ENCODE measurements around the gene ABLIM2.

ABLIM2 gene

DNA sequence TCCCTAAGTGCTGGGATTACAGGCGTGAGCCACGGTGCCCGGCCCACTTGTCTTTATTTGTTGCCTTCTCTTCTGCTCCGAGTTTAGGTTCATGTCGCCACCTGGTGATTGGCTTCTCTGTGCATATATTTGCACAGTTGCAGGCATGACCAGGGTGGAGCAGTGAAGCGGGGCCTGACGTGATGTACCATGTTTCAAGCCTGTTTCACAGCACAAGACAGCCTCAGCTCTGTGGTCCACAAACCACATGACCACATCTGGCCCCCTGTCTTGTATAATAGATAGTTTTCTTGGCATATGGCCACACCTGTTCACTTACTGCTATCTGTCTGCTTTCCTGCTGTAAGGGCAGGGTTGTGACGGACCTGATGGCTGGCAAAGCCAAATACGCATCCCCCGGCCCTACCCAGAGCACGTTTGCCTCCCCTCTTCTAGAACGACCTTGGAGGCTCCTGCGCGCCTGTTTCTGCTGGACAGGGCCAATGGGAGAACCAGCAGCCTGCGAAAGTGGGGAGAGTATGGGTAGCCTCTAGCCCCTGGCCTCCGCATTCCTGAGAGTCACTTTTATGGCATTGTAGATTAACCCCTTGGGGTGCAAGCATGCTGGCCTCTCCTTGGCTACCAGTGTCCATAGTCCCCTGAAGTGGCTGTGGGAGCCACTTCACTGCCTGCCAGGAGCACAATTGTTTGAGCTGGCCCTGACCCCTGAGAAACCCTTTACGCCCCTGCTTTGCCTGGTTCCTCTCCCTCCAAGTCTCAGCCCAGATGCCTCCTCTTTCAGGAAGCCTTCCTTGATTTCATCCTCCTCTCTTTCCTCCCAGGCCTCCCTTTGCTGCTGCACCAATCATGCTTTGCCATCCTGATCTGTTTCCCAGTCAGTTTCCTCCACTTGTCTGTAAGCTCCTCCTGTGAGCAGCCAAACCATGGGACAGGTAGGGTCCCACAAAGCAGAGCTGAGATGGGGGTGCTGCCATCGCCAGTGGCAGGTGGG is 34.4 kb upstream of the ABLIM2 start:
- Histone ChIP-seq H3K9me3 (ENCODE audit: control insufficient read depth, low read length) (no peaks in the 10 kb centered on the region), H3K27ac (ENCODE audit: insufficient read depth, low read depth, low read length, poor library complexity, severe bottlenecking) (peak overlapping the region; percentile 26), H3K4me3 (ENCODE audit: insufficient read depth, low read depth, low read length) (no peak overlapping the region), H3K4me1 (ENCODE audit: control insufficient read depth, insufficient read depth, low read length) (peaks cover 6% of the 10 kb centered on the region), H3K27me3 (ENCODE audit: control insufficient read depth, insufficient read depth, low read length, poor library complexity, severe bottlenecking) (no peaks in the 10 kb centered on the region), H3K36me3 (ENCODE audit: control insufficient read depth, insufficient read depth, low read length) (no peaks in the 10 kb centered on the region)
- WGBS, 2 experiments = 86% methylated on average over 18 of the region's 18 CpGs

DNA sequence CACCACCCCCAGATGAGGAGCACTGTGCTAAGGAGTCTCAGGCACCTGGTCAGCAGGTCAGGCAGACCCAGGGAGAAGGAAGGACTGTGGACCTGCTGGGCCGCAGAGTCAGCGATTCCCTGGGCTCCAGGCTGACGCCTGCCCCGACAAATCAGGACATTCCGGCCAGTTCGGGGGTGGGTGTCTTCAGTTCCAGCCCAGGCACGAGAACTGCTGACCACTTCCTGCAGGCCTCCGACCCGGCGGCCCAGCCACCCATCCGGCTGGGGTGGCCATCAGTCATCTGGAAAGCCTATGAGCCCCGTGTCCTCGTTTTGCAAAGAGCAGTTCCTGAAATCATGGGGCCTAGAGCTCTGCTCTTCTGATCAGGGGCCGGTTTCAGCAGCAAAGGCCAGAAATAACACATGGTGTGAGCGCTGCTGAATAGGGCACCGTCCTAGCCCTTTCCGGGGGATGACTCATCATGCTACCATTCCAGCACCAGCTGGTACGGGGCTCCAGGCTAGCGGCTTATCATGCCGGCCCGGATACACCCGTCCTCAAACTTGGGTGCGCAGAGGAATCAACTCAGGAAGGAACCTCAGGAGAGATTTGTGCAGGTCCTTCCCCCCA is 32.6 kb upstream of the ABLIM2 start:
- Histone ChIP-seq H3K27ac (ENCODE audit: insufficient read depth, low read depth, low read length, poor library complexity, severe bottlenecking) (no peak overlapping the region), H3K27me3 (ENCODE audit: control insufficient read depth, insufficient read depth, low read length, poor library complexity, severe bottlenecking) (no peaks in the 10 kb centered on the region), H3K4me3 (ENCODE audit: insufficient read depth, low read depth, low read length) (no peak overlapping the region), H3K4me1 (ENCODE audit: control insufficient read depth, insufficient read depth, low read length) (peaks cover 6% of the 10 kb centered on the region), H3K9me3 (ENCODE audit: control insufficient read depth, low read length) (no peaks in the 10 kb centered on the region), H3K36me3 (ENCODE audit: control insufficient read depth, insufficient read depth, low read length) (no peaks in the 10 kb centered on the region)
- 91 to 92% methylated on average over 23 of the region's 23 CpGs for WGBS, 2 experiments

DNA sequence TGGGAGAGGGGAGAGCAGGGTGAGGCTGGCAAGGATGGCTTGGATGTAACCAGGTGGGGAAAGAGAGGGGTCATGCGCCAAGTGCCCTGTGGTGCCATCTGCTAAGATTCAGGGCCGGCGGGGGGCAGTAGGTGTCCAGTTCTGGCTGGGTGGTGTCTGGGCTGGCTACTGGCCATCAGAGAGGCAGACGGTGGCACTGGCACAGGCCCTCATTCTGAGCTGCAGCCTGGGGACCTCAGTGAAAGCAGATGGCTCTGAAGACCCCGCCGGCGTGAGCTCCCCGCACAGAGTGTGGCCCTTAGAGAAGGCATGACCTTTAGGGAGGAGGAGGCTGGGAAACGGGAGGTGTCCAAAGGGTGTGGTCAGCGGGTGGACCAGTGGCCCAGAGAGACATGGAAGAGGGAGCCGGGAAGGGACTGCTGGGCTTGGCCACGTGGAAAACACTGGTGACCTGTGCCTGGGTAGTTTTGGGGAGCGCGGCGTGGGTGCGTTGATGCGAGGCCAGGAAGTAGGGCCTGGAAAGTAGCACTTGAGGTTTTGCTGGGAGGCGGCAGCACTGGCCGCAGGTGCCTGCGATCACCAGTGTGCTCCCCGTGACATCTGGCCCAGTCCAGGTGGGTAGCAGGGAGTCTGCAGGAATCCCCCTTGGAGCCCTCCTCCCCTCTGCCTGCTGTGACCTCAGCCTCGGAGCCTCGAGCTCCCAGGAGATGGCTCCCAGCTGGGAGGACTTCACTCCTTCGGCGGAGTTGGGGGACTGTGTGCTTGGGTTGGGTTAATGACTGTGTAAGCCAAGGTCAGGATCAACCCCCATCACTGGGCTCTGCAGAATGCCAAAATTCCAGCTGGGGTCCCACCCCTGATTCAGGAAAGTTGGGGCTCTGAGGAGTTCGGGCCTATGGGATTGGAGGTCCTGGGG is 31.2 kb upstream of the ABLIM2 start:
- Histone ChIP-seq H3K4me1 (ENCODE audit: control insufficient read depth, insufficient read depth, low read length) (peaks cover 6% of the 10 kb centered on the region), H3K4me3 (ENCODE audit: insufficient read depth, low read depth, low read length) (no peak overlapping the region), H3K9me3 (ENCODE audit: control insufficient read depth, low read length) (no peaks in the 10 kb centered on the region), H3K27ac (ENCODE audit: insufficient read depth, low read depth, low read length, poor library complexity, severe bottlenecking) (no peak overlapping the region), H3K27me3 (ENCODE audit: control insufficient read depth, insufficient read depth, low read length, poor library complexity, severe bottlenecking) (no peaks in the 10 kb centered on the region), H3K36me3 (ENCODE audit: control insufficient read depth, insufficient read depth, low read length) (no peaks in the 10 kb centered on the region)
- WGBS, 2 experiments = 93 to 94% methylated on average over 26 of the region's 26 CpGs

DNA sequence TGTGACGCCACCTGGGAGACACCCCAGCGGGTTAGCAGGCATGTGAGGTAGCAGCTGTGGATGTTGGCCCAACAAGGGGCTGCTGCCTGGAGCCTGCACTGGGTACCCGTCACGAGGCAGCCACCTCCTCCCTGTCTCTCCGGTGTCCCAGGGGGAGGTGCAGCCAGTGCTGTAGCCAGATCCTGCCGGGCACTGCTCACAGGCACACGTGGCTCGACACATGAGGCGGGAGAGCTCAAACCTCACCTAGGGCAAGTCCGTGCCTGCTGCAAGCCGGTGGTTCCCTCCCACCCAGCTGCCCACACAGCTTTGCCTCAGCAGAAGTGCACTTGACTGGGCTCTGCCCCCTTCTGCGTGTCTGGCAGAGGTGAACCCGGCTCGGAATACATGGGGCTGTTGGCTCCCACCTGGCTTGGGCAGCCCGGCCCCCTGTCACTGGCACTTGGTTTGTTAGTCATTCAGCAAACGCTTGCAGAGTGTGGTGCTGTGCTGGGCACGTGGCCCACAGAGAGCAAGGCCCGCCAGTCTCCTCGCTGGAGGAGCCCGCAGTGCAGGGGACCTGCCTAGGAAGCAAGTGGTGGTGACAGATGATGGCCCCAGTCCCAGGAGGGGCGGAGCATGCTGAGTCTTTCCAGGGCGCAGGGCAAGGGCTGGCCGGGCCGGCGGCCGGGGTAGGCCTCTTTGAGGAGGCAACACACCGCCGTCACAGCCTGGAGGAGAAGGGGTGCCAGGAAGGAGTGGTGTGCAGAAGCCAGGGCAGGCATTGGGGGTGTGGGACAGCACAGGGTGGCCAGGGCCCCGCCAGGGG is 30.3 kb upstream of the ABLIM2 start:
- Histone ChIP-seq H3K36me3 (ENCODE audit: control insufficient read depth, insufficient read depth, low read length) (no peaks in the 10 kb centered on the region), H3K27me3 (ENCODE audit: control insufficient read depth, insufficient read depth, low read length, poor library complexity, severe bottlenecking) (no peaks in the 10 kb centered on the region), H3K4me1 (ENCODE audit: control insufficient read depth, insufficient read depth, low read length) (peaks cover 4% of the 10 kb centered on the region), H3K9me3 (ENCODE audit: control insufficient read depth, low read length) (no peaks in the 10 kb centered on the region), H3K4me3 (ENCODE audit: insufficient read depth, low read depth, low read length) (no peak overlapping the region), H3K27ac (ENCODE audit: insufficient read depth, low read depth, low read length, poor library complexity, severe bottlenecking) (no peak overlapping the region)
- 90% methylated on average over 29 of the region's 29 CpGs for WGBS, 2 experiments

DNA sequence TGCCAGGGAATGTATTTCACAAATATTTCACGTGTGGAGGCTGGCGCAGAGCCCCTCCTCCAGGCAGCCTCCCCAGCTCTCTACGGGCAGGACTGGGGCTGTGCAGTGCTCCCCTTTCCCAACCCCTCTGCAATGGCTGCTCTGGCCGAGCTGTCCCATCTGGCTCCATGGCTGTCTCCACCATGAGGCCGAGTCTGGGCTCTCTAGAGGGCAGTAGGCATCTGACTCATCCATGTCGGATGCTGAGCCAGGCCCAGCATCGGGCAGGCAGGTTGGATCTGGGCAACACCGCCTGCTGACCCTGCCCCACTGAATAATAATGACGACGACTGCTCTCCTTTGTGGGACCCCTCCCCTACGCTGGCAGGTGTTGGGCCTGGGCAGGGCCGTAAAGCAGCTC is 29.5 kb upstream of the ABLIM2 start:
- H3K4me3 ChIP-seq (ENCODE audit: insufficient read depth, low read depth, low read length) = no peak overlapping the region
- H3K27ac ChIP-seq (ENCODE audit: insufficient read depth, low read depth, low read length, poor library complexity, severe bottlenecking) = no peak overlapping the region
- 83 to 86% methylated on average over 12 of the region's 12 CpGs for whole genome bisulfite sequencing, 2 experiments
- no peaks in the 10 kb centered on the region for H3K9me3 ChIP-seq (ENCODE audit: control insufficient read depth, low read length)
- H3K27me3 ChIP-seq (ENCODE audit: control insufficient read depth, insufficient read depth, low read length, poor library complexity, severe bottlenecking) = no peaks in the 10 kb centered on the region
- H3K36me3 ChIP-seq (ENCODE audit: control insufficient read depth, insufficient read depth, low read length) = no peaks in the 10 kb centered on the region
- H3K4me1 ChIP-seq (ENCODE audit: control insufficient read depth, insufficient read depth, low read length) = no peaks in the 10 kb centered on the region

DNA sequence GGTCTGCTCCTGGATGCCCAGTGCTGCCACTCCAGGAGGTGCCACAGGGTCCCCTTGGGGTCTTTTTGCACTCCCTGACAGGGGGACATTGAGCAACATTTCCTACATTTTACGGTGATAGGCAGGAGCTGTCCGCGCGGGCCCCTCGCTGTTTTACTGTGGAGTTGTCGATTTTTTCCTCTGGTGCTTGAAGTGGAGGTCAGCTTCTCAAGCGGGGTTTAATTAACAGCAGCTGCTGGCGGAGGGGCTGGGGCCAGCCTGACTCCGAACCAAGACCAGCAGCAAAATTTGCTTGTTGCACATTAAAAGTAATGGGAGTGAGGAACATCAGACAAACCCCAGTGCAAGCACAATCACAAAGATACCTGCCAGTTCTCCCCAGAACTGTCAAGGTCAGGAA is 27.3 kb upstream of the ABLIM2 start:
- 89% methylated on average over 9 of the region's 9 CpGs for WGBS, 2 experiments
- Histone ChIP-seq H3K36me3 (ENCODE audit: control insufficient read depth, insufficient read depth, low read length) (no peaks in the 10 kb centered on the region), H3K4me1 (ENCODE audit: control insufficient read depth, insufficient read depth, low read length) (no peaks in the 10 kb centered on the region), H3K27ac (ENCODE audit: insufficient read depth, low read depth, low read length, poor library complexity, severe bottlenecking) (no peak overlapping the region), H3K9me3 (ENCODE audit: control insufficient read depth, low read length) (no peaks in the 10 kb centered on the region), H3K27me3 (ENCODE audit: control insufficient read depth, insufficient read depth, low read length, poor library complexity, severe bottlenecking) (no peaks in the 10 kb centered on the region), H3K4me3 (ENCODE audit: insufficient read depth, low read depth, low read length) (no peak overlapping the region)

DNA sequence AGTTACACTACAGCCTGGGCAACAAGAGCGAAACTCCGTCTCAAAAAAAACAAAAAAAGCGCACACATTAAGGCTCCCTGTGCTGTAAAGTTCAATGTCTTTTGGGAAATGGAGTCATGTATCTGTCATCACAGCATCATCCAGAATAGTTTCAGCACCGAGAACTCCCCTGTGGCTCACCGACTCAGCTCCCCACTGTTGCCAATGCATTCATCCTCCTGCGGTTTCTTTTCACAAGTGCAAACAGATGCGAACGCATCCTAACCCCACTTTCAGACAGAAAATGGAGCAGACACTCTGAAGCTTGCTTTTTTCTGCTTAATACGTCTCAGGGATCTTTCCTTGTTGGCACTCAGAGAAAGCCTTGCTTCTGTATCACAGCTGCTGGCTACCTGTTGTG is 26.7 kb upstream of the ABLIM2 start:
- 76 to 80% methylated on average over 9 of the region's 9 CpGs for whole genome bisulfite sequencing, 2 experiments
- Histone ChIP-seq H3K4me1 (ENCODE audit: control insufficient read depth, insufficient read depth, low read length) (no peaks in the 10 kb centered on the region), H3K9me3 (ENCODE audit: control insufficient read depth, low read length) (no peaks in the 10 kb centered on the region), H3K4me3 (ENCODE audit: insufficient read depth, low read depth, low read length) (no peak overlapping the region), H3K36me3 (ENCODE audit: control insufficient read depth, insufficient read depth, low read length) (no peaks in the 10 kb centered on the region), H3K27me3 (ENCODE audit: control insufficient read depth, insufficient read depth, low read length, poor library complexity, severe bottlenecking) (no peaks in the 10 kb centered on the region), H3K27ac (ENCODE audit: insufficient read depth, low read depth, low read length, poor library complexity, severe bottlenecking) (no peak overlapping the region)

DNA sequence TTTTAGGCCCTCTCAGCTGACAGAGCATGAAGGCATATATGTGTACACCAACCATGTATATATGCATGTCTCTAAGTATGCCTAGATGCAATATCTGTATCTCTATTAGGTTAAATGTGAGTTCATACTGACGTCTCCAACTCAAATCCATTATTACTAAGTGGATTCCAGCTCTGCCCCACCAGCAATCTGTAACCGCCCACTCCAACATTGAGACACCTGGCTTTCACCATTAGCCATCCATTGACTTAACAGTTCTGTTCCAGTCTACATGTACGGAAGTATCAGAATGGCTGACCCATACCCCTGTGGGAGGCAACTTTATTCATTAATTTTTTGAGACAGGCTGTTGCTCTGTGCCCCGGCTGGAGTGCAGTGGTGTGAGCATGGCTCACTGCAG is 25.4 kb upstream of the ABLIM2 start:
- Histone ChIP-seq H3K4me1 (ENCODE audit: control insufficient read depth, insufficient read depth, low read length) (no peaks in the 10 kb centered on the region), H3K9me3 (ENCODE audit: control insufficient read depth, low read length) (no peaks in the 10 kb centered on the region), H3K27ac (ENCODE audit: insufficient read depth, low read depth, low read length, poor library complexity, severe bottlenecking) (no peak overlapping the region), H3K4me3 (ENCODE audit: insufficient read depth, low read depth, low read length) (no peak overlapping the region), H3K27me3 (ENCODE audit: control insufficient read depth, insufficient read depth, low read length, poor library complexity, severe bottlenecking) (no peaks in the 10 kb centered on the region), H3K36me3 (ENCODE audit: control insufficient read depth, insufficient read depth, low read length) (no peaks in the 10 kb centered on the region)
- 94 to 95% methylated on average over 4 of the region's 4 CpGs for WGBS, 2 experiments

DNA sequence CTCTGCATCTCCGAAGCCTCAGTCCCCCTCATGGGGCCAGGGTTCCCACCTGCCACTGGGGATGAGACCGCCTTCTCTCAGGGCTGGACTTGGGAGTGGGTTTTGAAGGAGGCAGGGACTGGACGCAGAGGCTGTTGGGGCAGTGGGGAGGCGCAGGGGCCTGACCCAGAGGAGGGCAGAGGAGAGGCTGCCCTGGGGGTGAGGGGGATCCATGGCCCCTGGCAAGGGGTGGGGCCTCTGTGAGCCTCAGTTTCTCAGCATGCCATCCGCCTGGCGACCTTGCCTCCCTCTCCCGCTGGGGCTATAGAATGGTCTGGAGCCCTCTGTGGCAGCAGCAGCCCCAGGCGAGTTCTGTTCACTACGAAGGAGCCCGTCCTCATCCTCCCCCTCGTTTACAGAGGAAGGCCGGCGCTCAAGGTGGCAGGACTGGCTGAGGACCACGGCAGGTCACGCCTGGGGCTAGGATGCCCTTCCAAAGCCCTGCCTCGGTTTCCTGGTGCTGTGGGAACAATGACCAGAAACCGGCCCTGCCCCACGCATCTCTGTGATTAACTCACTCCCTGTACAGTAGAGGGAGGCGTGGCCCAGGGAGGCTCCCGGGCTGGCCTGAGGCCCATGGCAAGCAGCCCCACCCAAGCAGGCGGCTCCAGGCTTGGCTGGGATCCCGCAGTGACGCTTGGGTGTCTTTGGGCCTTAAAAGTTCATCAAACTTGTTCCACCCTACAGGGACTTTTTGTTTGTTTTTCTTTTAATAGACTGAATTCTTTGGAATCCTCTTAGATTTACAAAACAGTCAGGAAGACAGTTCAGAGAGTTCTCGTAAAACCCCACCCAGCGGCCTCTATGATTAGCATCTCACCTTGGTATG is 24.5 kb upstream of the ABLIM2 start:
- 90% methylated on average over 25 of the region's 25 CpGs for WGBS, 2 experiments
- Histone ChIP-seq H3K36me3 (ENCODE audit: control insufficient read depth, insufficient read depth, low read length) (no peaks in the 10 kb centered on the region), H3K9me3 (ENCODE audit: control insufficient read depth, low read length) (no peaks in the 10 kb centered on the region), H3K4me3 (ENCODE audit: insufficient read depth, low read depth, low read length) (no peak overlapping the region), H3K27me3 (ENCODE audit: control insufficient read depth, insufficient read depth, low read length, poor library complexity, severe bottlenecking) (no peaks in the 10 kb centered on the region), H3K27ac (ENCODE audit: insufficient read depth, low read depth, low read length, poor library complexity, severe bottlenecking) (no peak overlapping the region), H3K4me1 (ENCODE audit: control insufficient read depth, insufficient read depth, low read length) (no peaks in the 10 kb centered on the region)
